Subcutaneous abdominal adipose tissue (tissue), 5 donors: ENCODE measurements around the gene SNX9.
"Not testable (repeated sequence)": the region's sequence is repeated elsewhere in the genome, so short reads cannot be mapped to it uniquely, and the experiment has no call there.

Experiments
- H3K27ac ChIP-seq: one replicate; pipeline ENCODE4 v1.7.0; 2013; ENCODE audit warnings: low read depth, mild to moderate bottlenecking, inconsistent platforms, low read length, moderate library complexity
- H3K27me3 ChIP-seq, 5 donors: one replicate each; pipeline ENCODE4 v1.7.0; 2013; ENCODE audit warnings: low read length in 5 of 5, inconsistent platforms in 1 of 5; ENCODE audit not compliant: control insufficient read depth in 5 of 5, insufficient read depth in 4 of 5
- H3K36me3 ChIP-seq, 5 donors: one replicate each; pipeline ENCODE4 v1.7.0; 2013; ENCODE audit warnings: low read length in 5 of 5; ENCODE audit not compliant: control insufficient read depth in 5 of 5, insufficient read depth in 5 of 5
- H3K4me1 ChIP-seq, 5 donors: one replicate each; pipeline ENCODE4 v1.7.0; 2013; ENCODE audit warnings: low read length in 5 of 5, mild to moderate bottlenecking in 3 of 5, moderate library complexity in 1 of 5; ENCODE audit not compliant: control insufficient read depth in 5 of 5, insufficient read depth in 5 of 5
- H3K4me3 ChIP-seq, 5 donors: one replicate each; pipeline ENCODE4 v1.7.0; 2013; ENCODE audit warnings: low read length in 5 of 5, low read depth in 1 of 5
- H3K9ac ChIP-seq, 5 donors: one replicate each; pipeline ENCODE4 v1.7.0; 2013; ENCODE audit warnings: low read length in 5 of 5, mild to moderate bottlenecking in 4 of 5, moderate library complexity in 3 of 5
- H3K9me3 ChIP-seq, 5 donors: one replicate each; pipeline ENCODE4 v1.7.0; 2013; ENCODE audit warnings: low read length in 5 of 5; ENCODE audit not compliant: control insufficient read depth in 5 of 5
- donor health status: healthy.
- donor health status: healthy.
- donor health status: healthy.
- donor health status: healthy.
- donor health status: healthy.

Gene SNX9

GRCh38 chr6:157841211-157841840 is 18.3 kb downstream of the SNX9 start:
- H3K9me3 ChIP-seq: no peaks in the 10 kb centered on the region
- peaks cover 0 to 3% (median 0%) of the 10 kb centered on the region in 5 donors for H3K36me3 ChIP-seq
- H3K4me3 ChIP-seq: no peak overlapping the region
- H3K9ac ChIP-seq: no peak overlapping the region
- no peak overlapping the region for H3K27ac ChIP-seq
- H3K27me3 ChIP-seq: no peaks in the 10 kb centered on the region
- peaks cover 2 to 40% (median 32%) of the 10 kb centered on the region in 5 donors for H3K4me1 ChIP-seq

- Histone ChIP-seq H3K27ac (no peak overlapping the region), H3K4me3 (no peak overlapping the region), H3K27me3 (no peaks in the 10 kb centered on the region), H3K9ac (no peak overlapping the region), H3K36me3 (peaks cover 0 to 3% (median 0%) of the 10 kb centered on the region in 5 donors), H3K9me3 (no peaks in the 10 kb centered on the region), H3K4me1 (peaks cover 2 to 46% (median 39%) of the 10 kb centered on the region in 5 donors)
Observed at GRCh38 chr6:157842212-157842611, 19.2 kb downstream of the SNX9 start.

DNA sequence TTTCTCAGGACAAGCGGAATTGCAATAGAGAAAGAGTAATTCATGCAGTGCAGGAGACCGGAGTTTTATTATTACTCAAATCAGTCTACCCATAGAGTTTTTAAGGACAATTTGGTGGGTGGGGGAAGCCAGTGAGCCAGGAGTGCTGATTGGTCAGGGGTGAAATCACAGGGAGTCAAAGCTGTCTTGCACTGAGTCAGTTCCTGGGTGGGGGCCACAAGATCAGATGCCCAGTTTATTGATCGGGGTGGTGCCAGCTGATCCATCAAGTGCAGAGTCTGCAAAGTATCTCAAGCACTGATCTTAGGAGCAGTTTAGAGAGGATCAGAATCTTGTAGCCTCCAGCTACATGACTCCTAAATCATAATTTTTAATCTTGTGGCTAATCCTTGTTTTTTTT is 21.1 kb downstream of the SNX9 start:
- not testable (repeated sequence) for H3K4me3 ChIP-seq, H3K27ac ChIP-seq, H3K9me3 ChIP-seq, H3K27me3 ChIP-seq, H3K36me3 ChIP-seq, H3K9ac ChIP-seq
- peaks cover 8 to 49% (median 42%) of the 10 kb centered on the region in 5 donors for H3K4me1 ChIP-seq

DNA sequence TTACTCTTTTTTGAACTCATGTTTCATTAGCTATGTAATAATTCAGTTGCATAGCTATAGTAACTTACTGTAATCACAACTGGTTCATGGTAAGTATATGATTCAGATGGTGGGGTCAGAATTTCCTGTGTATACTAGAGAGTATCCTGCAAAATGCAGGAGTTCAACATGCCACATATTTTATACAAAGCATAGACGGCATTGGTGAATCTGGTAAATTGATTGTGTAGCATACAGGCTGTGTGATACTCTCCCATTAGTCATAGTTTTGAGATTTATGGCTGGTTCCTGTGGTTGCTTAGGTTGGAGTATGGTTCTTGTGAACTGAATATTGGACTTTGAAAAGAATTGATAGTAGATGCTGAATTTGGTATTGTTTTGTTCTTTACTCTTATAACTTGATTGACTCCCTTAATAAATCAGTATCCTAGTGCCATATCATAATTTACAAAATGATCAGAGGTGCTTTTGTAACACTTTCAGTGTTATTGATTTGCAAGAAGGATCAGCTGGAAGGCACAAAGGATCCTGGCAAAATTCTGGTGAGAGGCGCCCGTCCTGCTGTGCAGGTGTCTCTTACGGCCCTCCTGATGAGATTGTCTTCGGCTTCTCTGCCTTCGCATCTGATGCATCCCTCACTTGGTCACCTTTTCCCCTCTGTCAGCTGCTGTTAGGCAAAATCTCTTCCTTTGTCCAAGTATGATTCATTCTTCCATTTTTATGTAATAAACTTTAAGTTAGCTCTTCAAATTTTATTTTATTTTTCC is 22.6 kb downstream of the SNX9 start:
- Histone ChIP-seq H3K27ac (no peak overlapping the region), H3K27me3 (no peaks in the 10 kb centered on the region), H3K9ac (no peak overlapping the region), H3K9me3 (no peaks in the 10 kb centered on the region), H3K4me1 (peaks cover 8 to 53% (median 43%) of the 10 kb centered on the region in 5 donors), H3K36me3 (no peaks in the 10 kb centered on the region), H3K4me3 (no peak overlapping the region)

- H3K27me3 ChIP-seq: no peaks in the 10 kb centered on the region
- peaks cover 0 to 10% (median 6%) of the 10 kb centered on the region in 5 donors for H3K9me3 ChIP-seq
- H3K4me3 ChIP-seq: no peak overlapping the region
- H3K36me3 ChIP-seq: no peaks in the 10 kb centered on the region
- peak overlapping the region in 3 of 5 donors; percentile 15 to 45 (median 24) for H3K9ac ChIP-seq
- no peak overlapping the region for H3K27ac ChIP-seq
- peaks cover 6 to 44% (median 42%) of the 10 kb centered on the region in 5 donors for H3K4me1 ChIP-seq
Observed at GRCh38 chr6:157847846-157848245, 24.8 kb downstream of the SNX9 start.

DNA sequence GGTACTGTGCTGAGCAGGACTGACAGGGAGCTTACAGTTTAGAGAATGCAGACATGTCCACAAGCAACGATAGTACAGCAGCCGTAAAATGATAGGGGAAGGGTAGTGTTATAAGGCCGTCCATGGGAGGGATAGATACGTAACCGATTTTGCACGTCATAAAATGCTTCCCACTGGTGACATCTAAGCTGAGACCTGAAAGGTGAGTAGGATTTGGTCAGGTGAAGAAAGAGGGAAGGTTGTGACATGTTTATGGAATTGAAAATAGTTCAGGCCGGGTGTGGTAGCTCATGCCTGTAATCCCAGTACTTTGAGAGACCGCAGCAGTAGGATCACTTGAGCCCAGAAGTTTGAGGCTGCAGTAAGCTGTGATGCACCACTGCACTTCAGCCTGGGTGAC is 25.6 kb downstream of the SNX9 start:
- no peak overlapping the region for H3K4me3 ChIP-seq
- no peak overlapping the region for H3K9ac ChIP-seq
- no peaks in the 10 kb centered on the region for H3K36me3 ChIP-seq
- H3K9me3 ChIP-seq: peaks cover 0 to 19% (median 10%) of the 10 kb centered on the region in 5 donors
- H3K27ac ChIP-seq: no peak overlapping the region
- peaks cover 6 to 44% (median 42%) of the 10 kb centered on the region in 5 donors for H3K4me1 ChIP-seq
- H3K27me3 ChIP-seq: no peaks in the 10 kb centered on the region

DNA sequence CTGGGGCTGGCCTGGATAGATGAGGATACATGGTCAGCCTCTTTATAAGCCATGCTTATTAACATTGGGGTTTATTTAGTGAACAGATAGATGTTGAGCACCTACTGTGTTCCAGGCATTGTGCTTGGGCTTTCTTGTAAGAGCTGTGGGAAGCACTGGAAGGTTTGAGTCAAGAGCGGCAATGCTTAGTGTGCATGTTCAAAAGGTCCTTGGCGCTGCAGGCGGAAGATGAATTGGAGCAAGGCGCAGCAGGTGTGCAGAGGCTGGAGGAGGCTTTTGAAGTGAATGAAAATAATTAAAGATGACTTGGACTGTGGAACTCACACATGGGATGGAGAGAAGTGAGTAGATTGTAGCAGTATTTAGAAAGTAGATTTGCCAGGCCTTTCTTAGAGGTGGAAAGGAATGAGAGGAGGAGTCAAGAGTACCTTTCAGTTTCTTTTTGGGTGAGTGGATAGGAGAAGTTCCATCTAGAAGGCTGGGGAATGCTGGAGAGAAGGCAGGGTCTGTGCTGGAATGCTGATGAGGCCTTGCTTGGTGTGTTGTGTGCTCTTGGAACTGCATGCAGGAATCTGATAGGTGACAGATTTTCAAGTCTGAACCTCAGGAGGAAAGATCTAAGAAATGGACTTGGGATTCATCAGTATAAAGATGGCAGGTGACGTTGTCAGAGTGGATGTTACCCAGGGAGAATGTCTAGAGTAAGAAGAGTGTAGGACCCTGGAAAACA is 26.4 kb downstream of the SNX9 start:
- Histone ChIP-seq H3K36me3 (no peaks in the 10 kb centered on the region), H3K27ac (peak overlapping the region; percentile 16), H3K4me1 (peaks cover 6 to 42% (median 39%) of the 10 kb centered on the region in 5 donors), H3K9ac (no peak overlapping the region), H3K27me3 (no peaks in the 10 kb centered on the region), H3K9me3 (peaks cover 0 to 21% (median 10%) of the 10 kb centered on the region in 5 donors), H3K4me3 (no peak overlapping the region)

DNA sequence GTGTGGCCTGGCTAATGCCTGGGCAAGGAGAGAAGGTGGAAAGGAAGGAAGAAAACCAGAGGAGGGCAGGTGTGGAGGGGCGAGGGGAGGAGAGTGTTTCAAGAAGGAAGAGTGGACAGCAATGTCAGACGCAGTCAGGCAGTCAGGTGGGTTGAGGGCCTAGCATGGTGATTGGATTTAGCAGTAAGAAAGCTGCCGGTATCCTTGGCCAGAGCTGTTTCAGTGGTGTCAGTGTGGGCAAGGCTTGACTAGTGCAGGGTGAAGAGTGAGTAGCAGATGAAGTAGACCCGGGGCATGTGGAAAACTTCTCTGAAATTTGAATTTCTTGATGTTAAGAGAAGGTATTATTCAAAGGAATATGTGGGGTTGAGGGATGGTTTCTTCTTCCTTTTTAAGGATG is 27.0 kb downstream of the SNX9 start:
- no peak overlapping the region for H3K4me3 ChIP-seq
- H3K27me3 ChIP-seq: no peaks in the 10 kb centered on the region
- no peak overlapping the region for H3K9ac ChIP-seq
- no peak overlapping the region for H3K27ac ChIP-seq
- H3K9me3 ChIP-seq: peaks cover 0 to 21% (median 10%) of the 10 kb centered on the region in 5 donors
- no peaks in the 10 kb centered on the region for H3K36me3 ChIP-seq
- H3K4me1 ChIP-seq: peaks cover 6 to 42% (median 39%) of the 10 kb centered on the region in 5 donors

- Histone ChIP-seq H3K9ac (no peak overlapping the region), H3K9me3 (peaks cover 0 to 21% (median 10%) of the 10 kb centered on the region in 5 donors), H3K27me3 (no peaks in the 10 kb centered on the region), H3K36me3 (no peaks in the 10 kb centered on the region), H3K27ac (no peak overlapping the region), H3K4me1 (peaks cover 2 to 23% (median 18%) of the 10 kb centered on the region in 5 donors), H3K4me3 (no peak overlapping the region)
Observed at GRCh38 chr6:157853018-157853805, 30.2 kb downstream of the SNX9 start.
